ENCODE results near the gene GPN1.

GRCh38 chr2:27664622-27665363 is 35.9 kb downstream of the GPN1 start:
- TF ChIP-seq FOXP1 (CRISPR knock-in tag; IDR thresholded peaks at IDR 0.05; ENCODE audit: borderline replicate concordance) (no peak), ZNF317 (CRISPR knock-in tag; IDR thresholded peaks at IDR 0.05; ENCODE audit: borderline replicate concordance, low read depth) (no peak), CTCF (IDR thresholded peaks at IDR 0.05) (no peak), ATF3 (CRISPR knock-in tag; conservative IDR thresholded peaks at IDR 0.05) (no peak), USF1 (CRISPR knock-in tag; IDR thresholded peaks at IDR 0.05) (no peak), E2F1 (CRISPR knock-in tag; IDR thresholded peaks at IDR 0.05) (no peak), AR (CRISPR knock-in tag; IDR thresholded peaks at IDR 0.05) (no peak), MAX (CRISPR knock-in tag; IDR thresholded peaks at IDR 0.05) (no peak)
